DND-41 (cell line): ENCODE measurements around the gene INSM2.
A peak's percentile ranks its signal among the peaks of the same experiment; 100 is the strongest.

ENCODE experiments used
- ATAC-seq: fragments of 200-7000 bp; cut with Tn5 transposase; 3 replicates; pipeline ENCODE4 v1.9.1; 2021; ENCODE audit warnings: low read depth; ENCODE audit not compliant: insufficient read depth
- DNase-seq: peaks from one replicate; pipeline ENCODE4 v3.0.0-alpha.2; 2020
- H2AFZ ChIP-seq: 2 replicates; pipeline ENCODE4 v1.6.0; 2012; ENCODE audit warnings: low read depth, low read length
- H3K27ac ChIP-seq: 2 replicates; pipeline ENCODE4 v1.5.1; 2012; ENCODE audit warnings: low read length, inconsistent platforms
- H3K27me3 ChIP-seq: fragments of 200-600 bp; sonication (generic); 2 replicates; pipeline ENCODE4 v1.6.0; 2012; ENCODE audit warnings: low read length, mild to moderate bottlenecking, inconsistent platforms; ENCODE audit not compliant: insufficient read depth, poor library complexity
- H3K36me3 ChIP-seq: 2 replicates; pipeline ENCODE4 v1.5.1; 2012; ENCODE audit warnings: low read length, inconsistent platforms; ENCODE audit not compliant: insufficient read depth
- H3K4me1 ChIP-seq: 2 replicates; pipeline ENCODE4 v1.5.1; 2012; ENCODE audit warnings: mild to moderate bottlenecking, low read length; ENCODE audit not compliant: insufficient read depth
- H3K4me2 ChIP-seq: 2 replicates; pipeline ENCODE4 v1.6.0; 2012; ENCODE audit warnings: mild to moderate bottlenecking, moderate library complexity, low read length, inconsistent platforms; ENCODE audit not compliant: insufficient read depth
- H3K4me3 ChIP-seq, 2 experiments: fragments of 200-600 bp in 1 of 2; shearing (Covaris generic) in 1 of 2; 2 replicates each; pipeline ENCODE4 v1.5.1; 2012 to 2016; ENCODE audit warnings: inconsistent platforms in 2 of 2, low read length in 2 of 2, mild to moderate bottlenecking in 2 of 2, low read depth in 1 of 2, moderate library complexity in 1 of 2
- H3K79me2 ChIP-seq: 2 replicates; pipeline ENCODE4 v1.6.0; 2012; ENCODE audit warnings: low read length, inconsistent platforms; ENCODE audit not compliant: insufficient read depth
- H3K9ac ChIP-seq: 2 replicates; pipeline ENCODE4 v1.6.0; 2012; ENCODE audit warnings: low read depth, mild to moderate bottlenecking, inconsistent platforms, low read length, moderate library complexity
- H3K9me3 ChIP-seq: 2 replicates; pipeline ENCODE4 v1.5.1; 2012; ENCODE audit warnings: low read length, moderate library complexity, mild to moderate bottlenecking, inconsistent platforms; ENCODE audit not compliant: insufficient read depth, severe bottlenecking
- H4K20me1 ChIP-seq: 2 replicates; pipeline ENCODE4 v1.6.0; 2012; ENCODE audit warnings: low read length; ENCODE audit not compliant: insufficient read depth
- EZH2 ChIP-seq: IDR thresholded peaks from 3 replicates; pipeline ENCODE4 v1.6.1; 2012; ENCODE audit warnings: borderline replicate concordance, low read depth, mild to moderate bottlenecking, moderate library complexity, low read length, inconsistent platforms; ENCODE audit not compliant: severe bottlenecking
- TF ChIP-seq, protein P1 (sequence below): IDR thresholded peaks from 2 replicates; pipeline ENCODE4 v1.5.1; 2012; ENCODE audit warnings: borderline replicate concordance, low read length, moderate library complexity, mild to moderate bottlenecking; ENCODE audit not compliant: poor library complexity, severe bottlenecking; ENCODE audit errors: extremely low read depth

Gene INSM2

GRCh38 chr14:35535483-35536112 is 1.6 kb downstream of the INSM2 start:
- ATAC-seq (0 out of 3 replicates have a peak, but pooled peaks have one; percentile 3), DNase-seq (no peak)
- H3K27ac ChIP-seq = no peak overlapping the region
- no peaks in the 10 kb centered on the region for H3K27me3 ChIP-seq
- no peaks in the 10 kb centered on the region for H3K36me3 ChIP-seq
- no peaks in the 10 kb centered on the region for H3K9me3 ChIP-seq
- H4K20me1 ChIP-seq = no peaks in the 10 kb centered on the region
- no peak overlapping the region for H3K4me3 ChIP-seq
- TF ChIP-seq, protein P1, sequence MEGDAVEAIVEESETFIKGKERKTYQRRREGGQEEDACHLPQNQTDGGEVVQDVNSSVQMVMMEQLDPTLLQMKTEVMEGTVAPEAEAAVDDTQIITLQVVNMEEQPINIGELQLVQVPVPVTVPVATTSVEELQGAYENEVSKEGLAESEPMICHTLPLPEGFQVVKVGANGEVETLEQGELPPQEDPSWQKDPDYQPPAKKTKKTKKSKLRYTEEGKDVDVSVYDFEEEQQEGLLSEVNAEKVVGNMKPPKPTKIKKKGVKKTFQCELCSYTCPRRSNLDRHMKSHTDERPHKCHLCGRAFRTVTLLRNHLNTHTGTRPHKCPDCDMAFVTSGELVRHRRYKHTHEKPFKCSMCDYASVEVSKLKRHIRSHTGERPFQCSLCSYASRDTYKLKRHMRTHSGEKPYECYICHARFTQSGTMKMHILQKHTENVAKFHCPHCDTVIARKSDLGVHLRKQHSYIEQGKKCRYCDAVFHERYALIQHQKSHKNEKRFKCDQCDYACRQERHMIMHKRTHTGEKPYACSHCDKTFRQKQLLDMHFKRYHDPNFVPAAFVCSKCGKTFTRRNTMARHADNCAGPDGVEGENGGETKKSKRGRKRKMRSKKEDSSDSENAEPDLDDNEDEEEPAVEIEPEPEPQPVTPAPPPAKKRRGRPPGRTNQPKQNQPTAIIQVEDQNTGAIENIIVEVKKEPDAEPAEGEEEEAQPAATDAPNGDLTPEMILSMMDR = no peak
- no peak for TF ChIP-seq EZH2
- H3K4me2 ChIP-seq = no peak overlapping the region
- H3K9ac ChIP-seq = no peak overlapping the region
- no peaks in the 10 kb centered on the region for H3K4me1 ChIP-seq
- no peaks in the 10 kb centered on the region for H3K79me2 ChIP-seq
- no peak overlapping the region for H2AFZ ChIP-seq

DNA sequence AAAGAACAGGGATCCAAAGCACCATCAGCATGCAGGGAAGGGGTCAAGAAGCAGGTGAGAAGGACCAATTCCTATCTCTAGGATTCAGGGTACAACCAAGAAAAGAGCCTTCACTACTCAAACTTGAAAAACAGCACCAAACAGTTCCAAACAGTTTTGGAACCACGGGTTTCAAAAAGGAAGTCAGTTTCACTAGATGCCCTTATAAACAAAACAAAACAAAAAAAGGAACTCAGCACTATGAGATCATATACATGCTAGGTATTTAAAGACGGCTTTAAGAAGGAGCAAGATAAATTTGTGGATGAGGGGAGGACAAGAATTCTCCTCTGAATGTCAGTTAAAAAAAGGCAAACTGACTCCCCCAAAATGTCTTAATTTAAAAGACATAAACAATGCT is 6.0 kb downstream of the INSM2 start:
- Histone ChIP-seq H3K9me3 (no peaks in the 10 kb centered on the region), H3K36me3 (no peaks in the 10 kb centered on the region), H3K27me3 (no peaks in the 10 kb centered on the region), H3K9ac (no peak overlapping the region), H3K4me2 (no peak overlapping the region), H2AFZ (no peak overlapping the region), H3K27ac (no peak overlapping the region), H3K79me2 (no peaks in the 10 kb centered on the region), H4K20me1 (no peaks in the 10 kb centered on the region), H3K4me1 (no peaks in the 10 kb centered on the region), H3K4me3 (no peak overlapping the region)
- DNase-seq (no peak), ATAC-seq (no peak)
- TF ChIP-seq, protein P1 = no peak

DNA sequence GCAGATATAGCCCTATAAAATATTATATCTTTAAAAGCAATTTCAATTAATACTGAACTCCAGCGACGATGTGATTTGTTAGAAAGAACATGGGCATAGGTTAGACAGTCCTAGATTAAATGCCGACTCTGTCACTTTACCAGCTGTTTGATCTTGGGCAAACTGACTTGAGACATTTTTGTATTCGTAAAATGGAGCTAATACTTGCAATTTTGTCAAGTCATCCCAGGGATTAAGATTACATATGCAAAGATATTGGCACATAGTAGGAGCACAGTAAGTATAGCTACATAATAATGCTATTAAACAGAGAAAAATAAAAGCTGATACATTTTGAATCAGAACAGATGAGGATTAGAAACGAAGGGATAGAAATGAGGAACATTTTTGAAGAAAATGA is 9.0 kb downstream of the INSM2 start:
- DNase-seq (no peak), ATAC-seq (no peak)
- no peaks in the 10 kb centered on the region for H3K4me1 ChIP-seq

More for the DNA sequence above, 9.0 kb downstream of the INSM2 start:
- Histone ChIP-seq H3K79me2 (no peaks in the 10 kb centered on the region), H3K4me3 (no peak overlapping the region), H3K4me2 (no peak overlapping the region), H4K20me1 (no peaks in the 10 kb centered on the region), H3K27ac (no peak overlapping the region), H3K27me3 (no peaks in the 10 kb centered on the region), H3K9ac (no peak overlapping the region), H2AFZ (no peak overlapping the region), H3K9me3 (no peaks in the 10 kb centered on the region), H3K36me3 (no peaks in the 10 kb centered on the region)
- TF ChIP-seq, protein P1 = no peak
- no peak for TF ChIP-seq EZH2
